ENCODE results near the gene MAML3. TPM values are rescaled to one million over a fixed set of nuclear protein-coding genes. Genes with fewer than 3 reads are reported as not detected.

MAML3 gene
- total RNA-seq, 1 donor from 2014 or later = 7.3 TPM

- no peak for DNase-seq (ENCODE audit: low spot score)
Observed at GRCh38 chr4:139764686-139765310, 389.2 kb downstream of the MAML3 start.

- DNase-seq (ENCODE audit: low spot score) = no peak
Observed at GRCh38 chr4:139764182-139764581, 389.8 kb downstream of the MAML3 start.

- DNase-seq (ENCODE audit: low spot score) = no peak
Observed at GRCh38 chr4:139763672-139764071, 390.3 kb downstream of the MAML3 start.

GRCh38 chr4:139763205-139763604 lies 390.8 kb downstream of the MAML3 start:
- no peak for DNase-seq (ENCODE audit: low spot score)

GRCh38 chr4:139762720-139763119 lies 391.3 kb downstream of the MAML3 start:
- no peak for DNase-seq (ENCODE audit: low spot score)

- DNase-seq (ENCODE audit: low spot score) = no peak
Observed at GRCh38 chr4:139761461-139761860, 392.5 kb downstream of the MAML3 start.

- no peak for DNase-seq (ENCODE audit: low spot score)
Observed at GRCh38 chr4:139760567-139760966, 393.4 kb downstream of the MAML3 start.

- no peak for DNase-seq (ENCODE audit: low spot score)
Observed at GRCh38 chr4:139759097-139759496, 394.9 kb downstream of the MAML3 start.

GRCh38 chr4:139756391-139757180 lies 397.4 kb downstream of the MAML3 start:
- no peak for DNase-seq (ENCODE audit: low spot score)

- no peak for DNase-seq (ENCODE audit: low spot score)
Observed at GRCh38 chr4:139754938-139755337, 399.0 kb downstream of the MAML3 start.

GRCh38 chr4:139753686-139754085 lies 400.3 kb downstream of the MAML3 start:
- no peak for DNase-seq (ENCODE audit: low spot score)

- DNase-seq (ENCODE audit: low spot score) = no peak
Observed at GRCh38 chr4:139749835-139750498, 404.0 kb downstream of the MAML3 start.

- DNase-seq (ENCODE audit: low spot score) = no peak
Observed at GRCh38 chr4:139749338-139749737, 404.6 kb downstream of the MAML3 start.

- DNase-seq (ENCODE audit: low spot score) = no peak
Observed at GRCh38 chr4:139746431-139747171, 407.4 kb downstream of the MAML3 start.

GRCh38 chr4:139745111-139745639 lies 408.8 kb downstream of the MAML3 start:
- DNase-seq (ENCODE audit: low spot score) = no peak

- no peak for DNase-seq (ENCODE audit: low spot score)
Observed at GRCh38 chr4:139744232-139744631, 409.8 kb downstream of the MAML3 start.

GRCh38 chr4:139743027-139743426 lies 411.0 kb downstream of the MAML3 start:
- DNase-seq (ENCODE audit: low spot score) = no peak

- no peak for DNase-seq (ENCODE audit: low spot score)
Observed at GRCh38 chr4:139740531-139741041, 413.4 kb downstream of the MAML3 start.

- DNase-seq (ENCODE audit: low spot score) = no peak
Observed at GRCh38 chr4:139740121-139740520, 413.9 kb downstream of the MAML3 start.

- no peak for DNase-seq (ENCODE audit: low spot score)
Observed at GRCh38 chr4:139738846-139739613, 415.0 kb downstream of the MAML3 start.
